GM03348 (cell line): ENCODE results near the gene GLB1L.
"Not testable (repeated sequence)": the region's sequence is repeated elsewhere in the genome, so short reads cannot be mapped to it uniquely, and the experiment has no call there.

Experiments used
- DNase-seq: peaks from one replicate; pipeline ENCODE4 v3.0.0; 2012; ENCODE audit warnings: low spot score

GLB1L gene

GRCh38 chr2:219206328-219207133 is 38.7 kb downstream of the GLB1L start, which contains the start of gene ZFAND2B:
Gene ZFAND2B (plus strand): TSS chr2:219206782. CDS start chr2:219206988, 206 bp downstream.
- peak; percentile 99 for DNase-seq

- DNase-seq, result no peak
Observed at GRCh38 chr2:219205981-219206327, 39.3 kb downstream of the GLB1L start.

GRCh38 chr2:219205165-219205538 is 40.1 kb downstream of the GLB1L start:
- no peak for DNase-seq

- no peak for DNase-seq
Observed at GRCh38 chr2:219204425-219205164, 40.6 kb downstream of the GLB1L start.

GRCh38 chr2:219201331-219201730 is 43.9 kb downstream of the GLB1L start:
- not testable (repeated sequence) for DNase-seq

- DNase-seq, result not testable (repeated sequence)
Observed at GRCh38 chr2:219200502-219201326, 44.5 kb downstream of the GLB1L start.

GRCh38 chr2:219199470-219200211 is 45.6 kb downstream of the GLB1L start:
- DNase-seq, result no peak

GRCh38 chr2:219198974-219199373 is 46.3 kb downstream of the GLB1L start:
- no peak for DNase-seq

- DNase-seq, result no peak
Observed at GRCh38 chr2:219197388-219197787, 47.9 kb downstream of the GLB1L start.

- no peak for DNase-seq
Observed at GRCh38 chr2:219186754-219187456, 58.3 kb downstream of the GLB1L start.
